C4-2B (cell line): ENCODE results near the gene PRUNE2.

Source experiments
- ZFX ChIP-seq: fragments of 450-650 bp; IDR thresholded peaks from 2 replicates; pipeline ENCODE4 v1.6.1; 2017
- TF ChIP-seq, protein P1 (sequence below): fragments of 450-650 bp; conservative IDR thresholded peaks from 2 replicates; pipeline ENCODE4 v1.5.1; 2017; ENCODE audit warnings: mild to moderate bottlenecking

DNA sequence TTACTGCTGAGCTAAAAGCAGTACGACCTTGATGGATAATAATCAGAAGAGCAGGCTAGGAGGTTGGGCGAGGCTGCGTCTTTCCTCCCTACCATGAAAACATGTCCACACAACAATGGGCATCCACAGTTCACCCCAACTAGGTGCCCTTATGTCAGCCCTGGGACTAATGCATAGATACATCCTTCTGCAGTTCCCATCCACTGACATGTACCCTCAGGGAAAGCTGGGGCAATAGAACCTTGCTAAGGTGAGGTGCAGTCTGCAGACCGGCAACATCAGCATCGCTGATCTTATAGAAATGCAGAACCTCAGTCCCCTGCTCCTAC, 697 bp upstream of the PRUNE2 start:
- TF ChIP-seq, protein P1, sequence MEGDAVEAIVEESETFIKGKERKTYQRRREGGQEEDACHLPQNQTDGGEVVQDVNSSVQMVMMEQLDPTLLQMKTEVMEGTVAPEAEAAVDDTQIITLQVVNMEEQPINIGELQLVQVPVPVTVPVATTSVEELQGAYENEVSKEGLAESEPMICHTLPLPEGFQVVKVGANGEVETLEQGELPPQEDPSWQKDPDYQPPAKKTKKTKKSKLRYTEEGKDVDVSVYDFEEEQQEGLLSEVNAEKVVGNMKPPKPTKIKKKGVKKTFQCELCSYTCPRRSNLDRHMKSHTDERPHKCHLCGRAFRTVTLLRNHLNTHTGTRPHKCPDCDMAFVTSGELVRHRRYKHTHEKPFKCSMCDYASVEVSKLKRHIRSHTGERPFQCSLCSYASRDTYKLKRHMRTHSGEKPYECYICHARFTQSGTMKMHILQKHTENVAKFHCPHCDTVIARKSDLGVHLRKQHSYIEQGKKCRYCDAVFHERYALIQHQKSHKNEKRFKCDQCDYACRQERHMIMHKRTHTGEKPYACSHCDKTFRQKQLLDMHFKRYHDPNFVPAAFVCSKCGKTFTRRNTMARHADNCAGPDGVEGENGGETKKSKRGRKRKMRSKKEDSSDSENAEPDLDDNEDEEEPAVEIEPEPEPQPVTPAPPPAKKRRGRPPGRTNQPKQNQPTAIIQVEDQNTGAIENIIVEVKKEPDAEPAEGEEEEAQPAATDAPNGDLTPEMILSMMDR: no peak
- no peak for TF ChIP-seq ZFX
